Esophagus mucosa (tissue), 1 donor: ENCODE measurements around the gene POLR3H. TPM values are rescaled to one million over a fixed set of nuclear protein-coding genes. Genes with fewer than 3 reads are reported as not detected.

ENCODE experiments used
- ATAC-seq: fragments of 200-7000 bp; cut with Tn5 transposase; one replicate; pipeline ENCODE4 v1.9.1; 2020
- total RNA-seq: library from RNA; stranded (reverse); gene quantifications from one replicate; pipeline ENCODE4 v1.2.4, GENCODE V29; 2023
- donor health status: DM: yes; HTN: yes; CAD: no.

Gene POLR3H
- total RNA-seq, 1 donor from 2014 or later = 27.8 TPM

- no peak for ATAC-seq
These were observed 30.9 kb downstream of the POLR3H start for GRCh38 chr22:41513391-41513790.

GRCh38 chr22:41512421-41513194 lies 31.7 kb downstream of the POLR3H start:
- ATAC-seq = peak; percentile 53

DNA sequence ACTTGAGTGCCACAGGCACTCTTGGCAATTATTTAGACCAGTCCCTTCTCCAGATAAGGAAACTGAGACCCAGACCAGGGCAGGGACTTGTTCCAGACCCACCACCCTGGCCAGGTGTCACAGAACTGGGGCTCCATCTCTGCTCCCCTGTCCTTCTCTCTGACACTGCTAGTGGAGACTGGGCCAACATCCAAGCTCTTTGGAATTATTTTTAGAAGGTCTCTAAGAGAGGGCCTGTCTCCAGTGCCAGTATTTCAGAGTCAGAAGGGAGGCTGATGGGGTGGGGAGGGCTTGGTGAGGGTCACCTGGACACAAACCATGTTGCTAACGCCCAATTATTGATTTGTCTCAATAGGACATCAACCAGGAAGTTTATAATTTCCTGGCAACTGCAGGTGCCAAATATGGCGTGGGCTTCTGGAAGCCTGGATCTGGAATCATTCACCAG lies 32.7 kb downstream of the POLR3H start:
- no peak for ATAC-seq

DNA sequence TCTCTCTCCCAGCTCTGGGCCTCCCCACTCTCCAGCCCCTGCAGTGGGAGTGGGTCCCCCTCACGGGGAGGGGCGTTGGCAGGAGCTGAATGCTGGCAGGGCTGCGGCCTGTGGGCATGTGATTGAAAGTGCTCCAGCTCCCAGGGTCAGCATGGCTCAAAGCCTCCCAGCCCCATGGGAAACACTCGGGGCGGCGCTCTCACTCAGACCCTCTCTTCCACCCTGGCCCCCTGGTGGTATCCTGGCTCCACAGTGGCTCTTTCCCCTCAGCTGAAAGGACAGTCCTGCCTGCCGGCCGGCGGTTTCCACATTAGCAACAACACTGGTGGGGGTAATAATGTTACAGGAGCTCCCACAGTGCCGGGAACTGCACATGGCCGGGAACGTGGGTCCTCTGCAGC lies 35.5 kb downstream of the POLR3H start:
- ATAC-seq = no peak

DNA sequence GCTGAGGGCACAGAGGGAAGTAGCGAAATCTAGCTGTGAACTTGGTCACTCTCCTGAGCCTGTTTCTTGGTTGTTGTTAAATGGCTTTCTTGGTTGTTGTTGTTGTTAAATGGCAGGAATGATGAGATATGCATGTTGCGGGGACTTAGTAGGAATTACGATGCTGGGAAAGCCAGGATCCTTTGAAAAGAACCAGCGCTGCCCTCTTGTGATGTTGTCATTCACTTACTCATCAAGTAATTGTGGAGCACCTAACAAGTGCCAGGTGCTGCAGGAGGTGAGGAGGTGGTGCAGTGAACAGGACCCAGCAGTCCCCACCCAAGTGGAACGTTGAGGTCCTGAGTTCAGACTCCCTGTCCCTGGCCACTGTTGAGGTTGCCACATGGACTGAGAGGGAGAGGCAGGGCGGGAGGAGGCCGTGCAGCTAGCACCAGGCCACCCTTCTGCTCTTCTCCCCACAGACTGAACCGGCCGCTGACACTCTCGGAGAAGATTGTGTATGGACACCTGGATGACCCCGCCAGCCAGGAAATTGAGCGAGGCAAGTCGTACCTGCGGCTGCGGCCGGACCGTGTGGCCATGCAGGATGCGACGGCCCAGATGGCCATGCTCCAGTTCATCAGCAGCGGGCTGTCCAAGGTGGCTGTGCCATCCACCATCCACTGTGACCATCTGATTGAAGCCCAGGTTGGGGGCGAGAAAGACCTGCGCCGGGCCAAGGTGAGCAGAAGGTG lies 36.8 kb downstream of the POLR3H start:
- ATAC-seq = no peak

GRCh38 chr22:41505511-41506220 lies 38.6 kb downstream of the POLR3H start:
- ATAC-seq = no peak

DNA sequence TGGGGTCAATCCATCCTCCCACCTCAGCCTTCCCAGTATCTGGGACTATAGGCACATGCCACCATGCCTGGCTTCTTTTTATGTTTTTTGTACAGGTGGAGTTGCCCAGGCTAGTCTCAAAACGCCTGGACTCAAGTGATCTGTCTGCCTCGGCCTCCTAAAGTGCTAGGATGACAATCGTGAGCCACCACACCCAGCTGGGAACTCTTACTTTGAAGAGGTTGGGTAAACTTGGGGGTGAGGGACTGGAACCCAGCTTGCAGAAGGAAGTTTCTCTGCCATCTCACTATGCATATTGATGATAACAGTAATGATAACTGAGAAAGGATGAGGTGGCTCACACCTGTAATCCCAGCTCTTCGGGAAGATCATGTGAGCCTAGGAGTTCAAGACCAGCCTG lies 39.5 kb downstream of the POLR3H start:
- ATAC-seq = no peak

- peak; percentile 66 for ATAC-seq
These were observed 39.9 kb downstream of the POLR3H start for GRCh38 chr22:41504397-41504796.

- peak; percentile 58 for ATAC-seq
These were observed 43.1 kb downstream of the POLR3H start for GRCh38 chr22:41501209-41501608.

- ATAC-seq = no peak
These were observed 44.0 kb downstream of the POLR3H start for GRCh38 chr22:41500303-41500702.

GRCh38 chr22:41499624-41500280 lies 44.5 kb downstream of the POLR3H start:
- peak; percentile 72 for ATAC-seq

DNA sequence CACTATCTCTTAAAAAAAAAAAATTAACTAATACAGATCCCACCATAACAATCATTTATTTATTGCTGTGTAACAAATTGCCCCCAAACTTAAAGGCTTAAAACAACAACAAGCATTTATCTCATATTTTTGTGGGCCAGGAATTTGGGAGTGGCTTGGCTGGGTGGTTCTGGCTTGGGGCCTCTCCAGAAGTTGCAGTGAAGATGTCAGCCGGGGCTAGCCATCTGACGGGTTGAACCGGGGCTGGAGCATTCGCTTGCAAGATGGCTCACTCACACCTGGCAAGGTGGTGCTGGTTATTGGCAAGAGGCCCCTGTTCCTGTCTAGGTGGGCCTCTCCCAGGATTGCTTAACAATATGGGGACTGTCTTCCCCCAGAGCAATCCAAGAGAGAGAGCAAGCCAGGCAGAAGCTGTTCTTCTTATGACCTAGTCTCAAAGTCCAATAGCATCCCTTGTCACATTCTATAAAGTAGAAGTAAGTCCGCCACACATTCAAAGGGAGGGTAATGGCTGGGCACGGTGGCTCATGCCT lies 45.9 kb downstream of the POLR3H start:
- ATAC-seq = peak; percentile 45

DNA sequence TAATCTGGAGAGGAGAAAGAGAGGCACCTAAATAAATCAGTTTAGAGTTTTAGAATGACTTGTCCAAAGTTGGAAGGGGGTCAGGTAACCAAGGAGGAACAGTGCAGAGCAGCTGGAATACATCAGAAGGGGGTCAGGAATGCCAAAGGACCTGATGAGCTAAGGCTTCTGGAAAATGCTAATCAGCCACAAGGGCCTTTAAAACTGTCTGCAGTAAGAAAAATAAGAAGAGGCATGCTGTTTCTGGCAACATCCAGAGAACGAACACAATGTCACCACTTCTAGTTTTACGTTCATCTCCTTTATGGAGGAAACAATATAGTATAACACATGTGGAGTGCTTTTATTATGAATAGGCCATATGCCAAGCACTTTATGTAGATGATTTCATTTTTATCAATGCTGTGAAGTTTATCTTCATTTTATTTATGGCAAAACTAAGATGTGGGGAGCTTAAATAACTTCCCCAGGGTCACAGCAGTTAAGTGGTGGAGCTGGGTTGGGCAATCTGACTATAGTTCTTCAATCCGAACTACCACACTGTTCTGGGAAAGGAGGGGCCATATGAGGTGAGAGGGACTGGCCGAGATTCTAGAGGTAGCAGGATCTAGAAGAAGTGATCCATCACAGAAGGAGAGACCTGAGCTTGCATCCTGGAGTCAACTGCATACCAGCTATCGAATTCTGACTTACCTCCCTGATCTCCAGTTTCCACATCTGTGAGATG lies 52.7 kb downstream of the POLR3H start:
- no peak for ATAC-seq

GRCh38 chr22:41488596-41489385 lies 55.5 kb downstream of the POLR3H start:
- ATAC-seq = no peak

DNA sequence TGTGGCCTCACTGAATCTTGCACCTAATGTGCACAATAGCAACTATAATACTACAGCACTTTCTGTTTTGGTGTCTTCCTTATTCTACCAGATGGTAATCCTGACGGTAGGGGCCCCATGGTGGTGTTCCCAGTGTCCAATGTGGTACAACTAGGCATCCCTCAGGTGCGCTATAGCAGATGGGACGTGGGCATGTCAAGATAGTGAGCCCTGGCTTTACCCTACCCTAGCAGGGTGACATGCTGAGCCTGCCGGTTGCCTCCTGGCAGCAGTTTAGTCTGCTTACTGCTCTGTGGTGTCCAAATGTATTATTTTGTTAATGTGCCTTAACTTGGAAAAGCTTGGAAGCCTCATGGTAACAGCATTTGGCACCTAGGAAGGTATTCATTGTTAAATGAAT lies 56.2 kb downstream of the POLR3H start:
- no peak for ATAC-seq

- ATAC-seq = no peak
These were observed 57.0 kb downstream of the POLR3H start for GRCh38 chr22:41487037-41487935.

DNA sequence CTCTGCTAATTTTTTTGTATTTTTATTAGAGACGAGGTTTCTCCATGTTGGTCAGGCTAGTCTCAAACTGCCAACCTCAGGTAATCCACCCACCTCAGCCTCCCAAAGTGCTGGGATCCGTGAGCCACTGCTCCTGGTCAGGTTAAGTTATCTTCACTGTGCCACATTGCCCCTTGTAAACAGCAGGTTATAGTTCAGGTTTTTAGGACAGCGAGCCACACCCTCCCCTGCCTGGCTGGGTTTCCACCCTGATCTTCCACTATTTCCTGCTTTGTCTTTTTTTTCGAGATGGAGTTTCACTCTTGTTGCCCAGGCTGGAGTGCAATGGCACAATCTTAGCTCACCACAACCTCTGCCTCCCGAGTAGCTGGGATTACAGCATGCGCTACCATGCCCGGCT lies 59.2 kb downstream of the POLR3H start:
- peak; percentile 32 for ATAC-seq

DNA sequence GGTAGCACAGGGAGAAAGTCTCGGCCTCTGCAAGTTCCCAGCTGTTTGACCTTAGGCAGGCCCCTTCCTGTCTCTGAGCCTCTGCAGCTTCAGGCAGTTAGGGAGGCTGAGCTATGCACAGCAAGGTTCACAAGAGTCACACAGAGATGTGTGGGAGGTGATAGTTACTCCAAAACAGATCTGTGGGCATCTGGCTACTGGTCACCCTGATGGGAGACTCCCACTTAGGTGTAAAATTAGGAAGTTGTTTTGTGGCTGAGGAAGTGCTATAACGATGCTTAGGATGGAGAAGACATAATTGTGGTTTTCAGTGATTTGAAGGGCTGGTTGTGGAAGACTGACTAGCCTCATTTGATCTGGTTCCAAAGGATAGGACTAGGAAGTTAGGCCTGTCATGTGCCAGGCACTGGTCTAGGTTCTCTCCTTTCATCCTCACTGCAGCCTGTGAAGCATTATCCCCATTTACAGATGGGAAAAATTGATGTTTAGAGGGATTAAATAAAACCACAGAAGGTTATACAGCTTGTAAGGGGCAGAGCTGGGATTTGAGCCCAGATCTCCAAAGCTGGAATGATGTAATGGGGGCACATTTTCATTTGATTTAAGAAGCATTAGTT lies 61.8 kb downstream of the POLR3H start:
- ATAC-seq = no peak

- ATAC-seq = no peak
These were observed 62.3 kb downstream of the POLR3H start for GRCh38 chr22:41481925-41482318.
